ENCODE results near the gene LANCL2. TPM values are rescaled to one million over a fixed set of nuclear protein-coding genes. Genes with fewer than 3 reads are reported as not detected.

LANCL2 gene
- total RNA-seq, 4 donors from 2014 or later, result 6.4 to 27.0 (median 15.6) TPM

DNA sequence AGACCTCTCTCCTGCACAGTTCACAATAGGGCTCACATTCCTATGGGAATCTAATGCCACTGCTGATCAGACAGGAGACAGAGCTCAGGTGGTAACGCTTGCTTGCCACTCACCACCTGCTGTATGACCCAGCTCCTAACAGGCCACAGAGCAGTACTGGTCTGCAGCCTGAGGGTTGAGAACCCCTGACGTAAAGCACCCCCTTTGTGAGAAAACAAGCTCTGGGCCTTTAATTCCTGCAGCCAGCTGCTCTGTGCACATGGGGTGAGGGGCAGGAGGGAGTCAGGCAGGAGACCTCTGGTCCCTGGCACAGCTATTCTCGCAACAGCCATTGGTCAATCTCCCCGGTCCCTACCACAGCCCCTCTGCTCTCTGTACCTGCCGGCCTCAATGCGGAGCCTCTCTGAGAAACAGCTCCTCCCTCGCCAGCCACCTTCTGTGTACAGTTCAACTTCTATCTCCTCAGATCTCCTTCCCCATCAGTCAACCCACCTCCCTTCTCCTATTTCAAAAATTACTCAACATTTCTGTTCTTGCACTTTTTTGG lies 102.0 kb downstream of the LANCL2 start:
- TF ChIP-seq POLR2AphosphoS5 (IDR thresholded peaks at IDR 0.05) (no peak), POLR2A (IDR thresholded peaks at IDR 0.05) (no peak), EP300 (IDR thresholded peaks at IDR 0.05; ENCODE audit: low read depth) (no peak)
- TF ChIP-seq, protein P1, sequence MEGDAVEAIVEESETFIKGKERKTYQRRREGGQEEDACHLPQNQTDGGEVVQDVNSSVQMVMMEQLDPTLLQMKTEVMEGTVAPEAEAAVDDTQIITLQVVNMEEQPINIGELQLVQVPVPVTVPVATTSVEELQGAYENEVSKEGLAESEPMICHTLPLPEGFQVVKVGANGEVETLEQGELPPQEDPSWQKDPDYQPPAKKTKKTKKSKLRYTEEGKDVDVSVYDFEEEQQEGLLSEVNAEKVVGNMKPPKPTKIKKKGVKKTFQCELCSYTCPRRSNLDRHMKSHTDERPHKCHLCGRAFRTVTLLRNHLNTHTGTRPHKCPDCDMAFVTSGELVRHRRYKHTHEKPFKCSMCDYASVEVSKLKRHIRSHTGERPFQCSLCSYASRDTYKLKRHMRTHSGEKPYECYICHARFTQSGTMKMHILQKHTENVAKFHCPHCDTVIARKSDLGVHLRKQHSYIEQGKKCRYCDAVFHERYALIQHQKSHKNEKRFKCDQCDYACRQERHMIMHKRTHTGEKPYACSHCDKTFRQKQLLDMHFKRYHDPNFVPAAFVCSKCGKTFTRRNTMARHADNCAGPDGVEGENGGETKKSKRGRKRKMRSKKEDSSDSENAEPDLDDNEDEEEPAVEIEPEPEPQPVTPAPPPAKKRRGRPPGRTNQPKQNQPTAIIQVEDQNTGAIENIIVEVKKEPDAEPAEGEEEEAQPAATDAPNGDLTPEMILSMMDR (IDR thresholded peaks at IDR 0.05), result no peak
- Histone ChIP-seq H3K27me3 (no peaks in the 10 kb centered on the region), H3K36me3 (peaks cover 0 to 20% (median 7%) of the 10 kb centered on the region in 4 donors), H3K4me1 (no peaks in the 10 kb centered on the region), H3K9me3 (no peaks in the 10 kb centered on the region), H3K4me3 (no peak overlapping the region), H3K27ac (no peak overlapping the region)
- intact Hi-C loops (cut with DNase I; ENCODE audit: low total_unique reads), result no loop called here
- no peak for DNase-seq
- in situ Hi-C loops (cut with MboI; ENCODE audit: low pct_ligation_motif_present in 1 of 4, low pct_unique_long_range_greater_than_20kb in 1 of 4, low sequenced_read_pairs in 3 of 4), result loop anchor here in 1 of 4 donors (25.0 kb wide), 1 partner anchor 120 kb away; no protein-coding TSS in a partner anchor
- WGBS, 2 donors (ENCODE audit: low coverage in 1 of 2), result 98 to 100% methylated on average over 1 to 7 of the region's 7 CpGs

DNA sequence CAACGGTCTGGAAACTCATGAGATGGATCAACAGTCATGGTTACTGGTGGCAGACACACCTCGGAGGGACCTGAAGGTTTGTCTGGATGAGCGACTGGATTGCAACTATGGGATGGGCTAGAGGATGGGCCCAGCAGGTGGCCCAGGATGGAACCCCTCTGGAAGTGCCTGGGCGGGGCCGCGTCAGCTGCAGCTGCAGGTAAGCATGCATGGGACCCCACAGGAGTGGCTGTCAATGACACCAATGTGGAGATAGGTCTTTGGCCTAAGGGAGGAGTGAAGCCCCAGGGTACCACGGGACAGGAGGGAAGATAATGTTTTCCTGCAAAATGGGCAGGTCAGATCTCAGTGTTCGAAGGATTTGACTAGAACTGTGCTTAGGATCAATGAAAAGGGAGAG lies 103.4 kb downstream of the LANCL2 start:
- H3K4me3 ChIP-seq, result no peak overlapping the region
- intact Hi-C loops (cut with DNase I; ENCODE audit: low total_unique reads) (no loop called here), in situ Hi-C loops (cut with MboI; ENCODE audit: low pct_ligation_motif_present in 1 of 4, low pct_unique_long_range_greater_than_20kb in 1 of 4, low sequenced_read_pairs in 3 of 4) (loop anchor here in 1 of 4 donors (25.0 kb wide), 1 partner anchor 119 kb away; no protein-coding TSS in a partner anchor)
- H3K9me3 ChIP-seq, result no peaks in the 10 kb centered on the region
- H3K4me1 ChIP-seq, result no peaks in the 10 kb centered on the region
- H3K27ac ChIP-seq, result peak overlapping the region in 1 of 4 donors; percentile 10
- H3K27me3 ChIP-seq, result no peaks in the 10 kb centered on the region
- peaks cover 0 to 20% (median 7%) of the 10 kb centered on the region in 4 donors for H3K36me3 ChIP-seq
- no peak for DNase-seq
- WGBS, 2 donors (ENCODE audit: low coverage in 1 of 2), result 97 to 98% methylated on average over 5 to 8 of the region's 8 CpGs
- TF ChIP-seq EP300 (IDR thresholded peaks at IDR 0.05; ENCODE audit: low read depth), result no peak
- no peak for TF ChIP-seq POLR2A (IDR thresholded peaks at IDR 0.05)
- TF ChIP-seq, protein P1 (IDR thresholded peaks at IDR 0.05), result no peak
- TF ChIP-seq POLR2AphosphoS5 (IDR thresholded peaks at IDR 0.05), result no peak

DNA sequence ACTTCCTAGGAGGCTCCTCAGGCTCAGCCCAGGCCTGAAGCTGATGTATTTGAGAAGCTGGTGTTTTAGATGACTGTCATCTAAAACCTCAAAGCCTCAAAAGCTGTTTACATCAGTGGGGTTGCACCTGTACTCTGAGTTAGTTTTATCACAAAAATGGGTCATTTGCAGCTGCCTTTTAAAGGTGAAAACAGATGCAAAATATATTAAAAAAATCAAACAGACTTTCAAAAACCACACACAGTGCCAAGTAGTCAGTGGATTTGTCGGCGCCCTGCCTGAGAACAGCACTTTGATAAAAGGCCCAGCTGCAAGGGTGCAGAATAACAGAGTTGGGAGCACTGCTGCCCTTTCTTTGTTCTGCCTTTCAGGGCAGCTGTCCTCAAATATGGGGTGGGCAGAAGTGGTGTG lies 104.1 kb downstream of the LANCL2 start:
- no peak overlapping the region for H3K4me3 ChIP-seq
- intact Hi-C loops (cut with DNase I; ENCODE audit: low total_unique reads), result no loop called here
- WGBS, 2 donors (ENCODE audit: low coverage in 1 of 2), result 72 to 82% methylated on average over 2 of the region's 2 CpGs
- peaks cover 0 to 19% (median 4%) of the 10 kb centered on the region in 4 donors for H3K36me3 ChIP-seq
- in situ Hi-C loops (cut with MboI; ENCODE audit: low pct_ligation_motif_present in 1 of 4, low pct_unique_long_range_greater_than_20kb in 1 of 4, low sequenced_read_pairs in 3 of 4), result loop anchor here in 1 of 4 donors (25.0 kb wide), 1 partner anchor 118 kb away; no protein-coding TSS in a partner anchor
- peak; percentile 32 for DNase-seq
- H3K9me3 ChIP-seq, result no peaks in the 10 kb centered on the region
- H3K27me3 ChIP-seq, result no peaks in the 10 kb centered on the region
- TF ChIP-seq POLR2A (IDR thresholded peaks at IDR 0.05), result no peak
- no peak for TF ChIP-seq EP300 (IDR thresholded peaks at IDR 0.05; ENCODE audit: low read depth)
- TF ChIP-seq POLR2AphosphoS5 (IDR thresholded peaks at IDR 0.05), result no peak
- TF ChIP-seq, protein P1 (IDR thresholded peaks at IDR 0.05), result no peak
- peak overlapping the region in 1 of 4 donors; percentile 14 for H3K27ac ChIP-seq
- H3K4me1 ChIP-seq, result no peaks in the 10 kb centered on the region

DNA sequence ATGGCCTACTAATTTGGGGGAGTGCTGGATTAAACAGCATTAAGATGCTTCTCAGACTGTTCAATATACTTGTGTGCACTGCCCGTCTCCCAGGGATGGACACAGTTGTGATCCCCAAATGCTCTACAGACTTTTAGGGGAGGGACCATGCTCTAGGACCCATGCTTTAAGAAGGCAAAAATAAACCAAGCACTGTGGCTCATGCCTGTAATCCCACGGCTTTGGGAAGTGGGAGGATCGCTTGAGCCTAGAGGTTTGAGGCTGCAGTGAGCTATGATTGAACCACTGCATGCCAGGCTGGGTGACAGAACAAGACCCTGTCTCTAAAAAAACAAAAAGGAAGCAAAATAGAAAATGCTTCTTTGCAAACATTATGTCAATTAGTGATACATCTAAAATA lies 104.6 kb downstream of the LANCL2 start:
- Histone ChIP-seq H3K4me1 (no peaks in the 10 kb centered on the region), H3K27me3 (no peaks in the 10 kb centered on the region), H3K9me3 (no peaks in the 10 kb centered on the region), H3K4me3 (no peak overlapping the region), H3K36me3 (peaks cover 0 to 14% (median 3%) of the 10 kb centered on the region in 4 donors), H3K27ac (peak overlapping the region in 2 of 4 donors; percentile 3 to 14)
- in situ Hi-C loops (cut with MboI; ENCODE audit: low pct_ligation_motif_present in 1 of 4, low pct_unique_long_range_greater_than_20kb in 1 of 4, low sequenced_read_pairs in 3 of 4) (loop anchor here in 1 of 4 donors (25.0 kb wide), 1 partner anchor 118 kb away; no protein-coding TSS in a partner anchor), intact Hi-C loops (cut with DNase I; ENCODE audit: low total_unique reads) (no loop called here)
- TF ChIP-seq POLR2A (IDR thresholded peaks at IDR 0.05) (no peak), EP300 (IDR thresholded peaks at IDR 0.05; ENCODE audit: low read depth) (no peak), POLR2AphosphoS5 (IDR thresholded peaks at IDR 0.05) (no peak)
- TF ChIP-seq, protein P1 (IDR thresholded peaks at IDR 0.05), result no peak
- 83% methylated on average over 3 of the region's 3 CpGs; no CpG with 5 or more reads in 1 of the 2 donors for WGBS, 2 donors (ENCODE audit: low coverage in 1 of 2)
- no peak for DNase-seq

All from transverse colon (tissue), 4 donors.